HepG2 (cell line): Measurements from ENCODE around the gene CLDN7. TPM values are rescaled to one million over a fixed set of nuclear protein-coding genes. Genes with fewer than 3 reads are reported as not detected.

Experiments used
- CHCHD3 ChIP-seq: sonication (generic); formaldehyde crosslinking; IDR thresholded peaks from 2 replicates; pipeline ENCODE4 v1.8.0; 2022; ENCODE audit warnings: mild to moderate bottlenecking, missing genetic modification reagents, moderate library complexity
- HDAC1 ChIP-seq: sonication (generic); formaldehyde crosslinking; IDR thresholded peaks from 2 replicates; pipeline ENCODE4 v1.5.1; 2020; ENCODE audit warnings: mild to moderate bottlenecking, missing genetic modification reagents
- HDAC6 ChIP-seq: fragments of 200-600 bp; sonication (generic); IDR thresholded peaks from 2 replicates; pipeline ENCODE4 v1.7.0; 2017; ENCODE audit warnings: mild to moderate bottlenecking, antibody characterized with exemption, low read length, low read depth
- HNF4A ChIP-seq: sonication (generic); formaldehyde crosslinking; IDR thresholded peaks from 2 replicates; pipeline ENCODE4 v1.4.0; 2020; ENCODE audit warnings: missing genetic modification reagents
- HOXA5 ChIP-seq: sonication (generic); formaldehyde crosslinking; IDR thresholded peaks from 2 replicates; pipeline ENCODE4 v1.4.0; 2020; ENCODE audit warnings: missing genetic modification reagents
- HOXD1 ChIP-seq: sonication (generic); formaldehyde crosslinking; IDR thresholded peaks from 2 replicates; pipeline ENCODE4 v1.5.0; 2020; ENCODE audit warnings: missing genetic modification reagents
- KLF6 ChIP-seq: IDR thresholded peaks from 2 replicates; pipeline ENCODE4 v1.8.0; 2016; ENCODE audit warnings: missing biosample characterization, missing genetic modification reagents
- NFIC ChIP-seq: IDR thresholded peaks from 2 replicates; pipeline ENCODE4 v1.6.1; 2012; ENCODE audit warnings: mild to moderate bottlenecking, low read length, inconsistent platforms
- NFYB ChIP-seq: sonication (generic); formaldehyde crosslinking; IDR thresholded peaks from 2 replicates; pipeline ENCODE4 v1.4.0; 2020; ENCODE audit warnings: missing genetic modification reagents
- SNRNP70 ChIP-seq: fragments of 200-400 bp; formaldehyde crosslinking; IDR thresholded peaks from 2 replicates; pipeline ENCODE4 v1.6.1; 2017; ENCODE audit warnings: mild to moderate bottlenecking, low read depth, low read length, moderate library complexity
- SRSF9 ChIP-seq: fragments of 200-400 bp; formaldehyde crosslinking; IDR thresholded peaks from 2 replicates; pipeline ENCODE4 v1.6.1; 2018; ENCODE audit warnings: borderline replicate concordance, mild to moderate bottlenecking, low read depth, low read length; ENCODE audit not compliant: insufficient read depth, poor library complexity, severe bottlenecking
- TARDBP ChIP-seq: sonication (generic); formaldehyde crosslinking; IDR thresholded peaks from 2 replicates; pipeline ENCODE4 v1.8.0; 2022; ENCODE audit warnings: mild to moderate bottlenecking, missing genetic modification reagents
- ZFX ChIP-seq: sonication (generic); formaldehyde crosslinking; IDR thresholded peaks from 2 replicates; pipeline ENCODE4 v1.4.0; 2020; ENCODE audit warnings: mild to moderate bottlenecking, low read depth, missing genetic modification reagents, moderate library complexity
- ZNF101 ChIP-seq: sonication (generic); formaldehyde crosslinking; IDR thresholded peaks from 2 replicates; pipeline ENCODE4 v1.4.0; 2020; ENCODE audit warnings: mild to moderate bottlenecking, low read depth, missing genetic modification reagents, borderline replicate concordance
- ZNF329 ChIP-seq: sonication (generic); formaldehyde crosslinking; IDR thresholded peaks from 2 replicates; pipeline ENCODE4 v1.9.0; 2021; ENCODE audit warnings: low read depth, mild to moderate bottlenecking, missing genetic modification reagents
- ZNF607 ChIP-seq: sonication (generic); formaldehyde crosslinking; IDR thresholded peaks from 2 replicates; pipeline ENCODE4 v1.5.1; 2020; ENCODE audit warnings: missing genetic modification reagents, mild to moderate bottlenecking, borderline replicate concordance
- ZNF670 ChIP-seq: sonication (generic); formaldehyde crosslinking; IDR thresholded peaks from 2 replicates; pipeline ENCODE4 v1.8.0; 2022; ENCODE audit warnings: mild to moderate bottlenecking, missing genetic modification reagents, borderline replicate concordance
- polyA plus RNA-seq, 8 experiments: library from polyadenylated mRNA; depleted of rRNA in 3 of 8; stranded (reverse) in 7 of 8; unstranded in 1 of 8; fragments of >200 nt; fragmentation: Illumina TruSeq in 4 of 8; extraction: Trizol in 4 of 8; gene quantifications; 2 replicates each; pipeline versions ENCODE4 v1.2.1 to v1.2.3, GENCODE V29; 2011 to 2016; ENCODE audit warnings: low read depth in 4 of 8, missing spikeins in 1 of 8, mixed read lengths in 1 of 8; ENCODE audit not compliant: insufficient read depth in 1 of 8
- total RNA-seq, 5 experiments: library from RNA; depleted of rRNA; stranded (reverse); fragments of >200 nt; fragmentation: Illumina TruSeq; extraction: Trizol; gene quantifications; 2 replicates each; pipeline ENCODE4 v1.2.3, GENCODE V29; 2016; ENCODE audit warnings: low read depth in 1 of 5
- TF ChIP-seq, protein P1 (sequence below): sonication (generic); formaldehyde crosslinking; IDR thresholded peaks from 2 replicates; pipeline ENCODE4 v1.4.0; 2020; ENCODE audit warnings: mild to moderate bottlenecking, missing genetic modification reagents
- TF ChIP-seq, protein P2 (sequence below): sonication (generic); formaldehyde crosslinking; IDR thresholded peaks from 2 replicates; pipeline ENCODE4 v1.4.0; 2020; ENCODE audit warnings: mild to moderate bottlenecking, missing genetic modification reagents
- TF ChIP-seq, protein P3 (sequence below): IDR thresholded peaks from 2 replicates; pipeline ENCODE4 v1.6.1; 2016; ENCODE audit warnings: control low read depth
- TF ChIP-seq, protein P4 (sequence below), 2 experiments: sonication (generic) in 1 of 2; formaldehyde crosslinking in 1 of 2; IDR thresholded peaks; 2 replicates each; pipeline versions ENCODE4 v1.4.0 to v1.6.1; 2018 to 2020; ENCODE audit warnings: missing genetic modification reagents in 2 of 2, borderline replicate concordance in 1 of 2, low read depth in 1 of 2, mild to moderate bottlenecking in 1 of 2, missing biosample characterization in 1 of 2
- TF ChIP-seq, protein P5 (sequence below): sonication (generic); formaldehyde crosslinking; IDR thresholded peaks from 2 replicates; pipeline ENCODE4 v1.4.0; 2020; ENCODE audit warnings: missing genetic modification reagents

The CLDN7 gene
- total and polyA plus RNA-seq, 2 of the 13 experiments (the other 11 are each of a cell fraction or from before 2014, with no cell fraction given), result not detected

DNA sequence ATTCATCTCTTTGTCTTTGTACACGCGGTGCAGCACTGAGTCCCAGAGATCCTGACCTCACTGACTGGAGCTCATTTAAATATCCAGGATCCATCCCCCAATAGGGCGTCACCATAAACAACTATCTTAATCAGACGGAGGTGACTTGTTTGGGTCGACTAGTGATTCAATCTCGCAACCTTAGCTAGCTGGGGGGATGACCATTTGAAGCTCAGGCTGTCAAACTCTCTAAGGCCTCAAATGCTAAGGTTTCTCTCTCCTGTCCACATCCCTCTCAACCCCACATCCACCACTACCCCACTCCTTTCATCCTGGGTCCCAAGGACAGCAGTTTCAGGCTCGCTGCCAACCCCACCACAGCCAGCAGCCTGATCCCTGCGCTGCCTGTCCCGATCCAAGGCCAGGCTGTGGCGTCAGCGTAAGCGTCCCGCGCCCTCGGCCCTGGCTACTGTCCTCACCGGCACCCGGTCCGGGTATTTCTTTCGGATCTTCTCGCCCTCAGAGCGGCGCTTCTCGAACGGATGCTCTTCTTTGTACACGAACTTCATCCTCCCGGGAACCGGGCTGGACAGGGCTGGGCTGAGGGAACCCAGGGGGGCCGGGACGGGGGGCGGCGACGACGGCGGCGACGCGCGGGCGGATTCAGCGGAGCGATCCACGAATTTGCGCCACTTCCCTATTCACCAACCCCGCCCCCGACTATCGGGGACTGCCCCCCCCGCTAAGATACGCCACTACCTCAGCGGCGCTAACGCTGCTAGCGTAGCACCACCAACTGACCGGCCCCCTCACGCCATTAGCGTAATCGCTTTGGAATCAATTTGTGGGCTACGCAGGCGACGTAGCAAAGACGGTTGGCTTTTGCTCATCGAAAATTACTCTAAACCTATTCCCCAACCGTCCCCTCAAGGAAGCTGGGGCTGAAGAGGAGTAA is 20.2 kb downstream of the CLDN7 start, which contains the start of gene GABARAP (continued):
- TF ChIP-seq SRSF9 (no peak), ZNF329 (CRISPR knock-in tag) (peak; percentile 25; the same call in 1 of the 2 replicates), HOXA5 (CRISPR knock-in tag) (peak; percentile 85), ZNF670 (CRISPR knock-in tag) (0 out of 2 replicates have a peak, but pooled peaks have one; percentile 8), ZNF101 (0 out of 2 replicates have a peak, but pooled peaks have one; percentile 10), KLF6 (CRISPR knock-in tag) (peak; percentile 44; the same call in 1 of the 2 replicates), HDAC1 (CRISPR knock-in tag) (peak; percentile 86), NFIC (0 out of 2 replicates have a peak, but pooled peaks have one; percentile 4), CHCHD3 (CRISPR knock-in tag) (no peak), SNRNP70 (peak; percentile 89), HNF4A (peak; percentile 15), ZNF607 (CRISPR knock-in tag) (no peak), ZFX (peak; percentile 75), TARDBP (peak; percentile 47; the same call in 1 of the 2 replicates), NFYB (peak; percentile 21; the same call in 1 of the 2 replicates), HOXD1 (CRISPR knock-in tag) (0 out of 2 replicates have a peak, but pooled peaks have one; percentile 37), HDAC6 (no peak)
- TF ChIP-seq, protein P1, sequence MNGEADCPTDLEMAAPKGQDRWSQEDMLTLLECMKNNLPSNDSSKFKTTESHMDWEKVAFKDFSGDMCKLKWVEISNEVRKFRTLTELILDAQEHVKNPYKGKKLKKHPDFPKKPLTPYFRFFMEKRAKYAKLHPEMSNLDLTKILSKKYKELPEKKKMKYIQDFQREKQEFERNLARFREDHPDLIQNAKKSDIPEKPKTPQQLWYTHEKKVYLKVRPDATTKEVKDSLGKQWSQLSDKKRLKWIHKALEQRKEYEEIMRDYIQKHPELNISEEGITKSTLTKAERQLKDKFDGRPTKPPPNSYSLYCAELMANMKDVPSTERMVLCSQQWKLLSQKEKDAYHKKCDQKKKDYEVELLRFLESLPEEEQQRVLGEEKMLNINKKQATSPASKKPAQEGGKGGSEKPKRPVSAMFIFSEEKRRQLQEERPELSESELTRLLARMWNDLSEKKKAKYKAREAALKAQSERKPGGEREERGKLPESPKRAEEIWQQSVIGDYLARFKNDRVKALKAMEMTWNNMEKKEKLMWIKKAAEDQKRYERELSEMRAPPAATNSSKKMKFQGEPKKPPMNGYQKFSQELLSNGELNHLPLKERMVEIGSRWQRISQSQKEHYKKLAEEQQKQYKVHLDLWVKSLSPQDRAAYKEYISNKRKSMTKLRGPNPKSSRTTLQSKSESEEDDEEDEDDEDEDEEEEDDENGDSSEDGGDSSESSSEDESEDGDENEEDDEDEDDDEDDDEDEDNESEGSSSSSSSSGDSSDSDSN (CRISPR knock-in tag), result peak; percentile 61
- TF ChIP-seq, protein P2, sequence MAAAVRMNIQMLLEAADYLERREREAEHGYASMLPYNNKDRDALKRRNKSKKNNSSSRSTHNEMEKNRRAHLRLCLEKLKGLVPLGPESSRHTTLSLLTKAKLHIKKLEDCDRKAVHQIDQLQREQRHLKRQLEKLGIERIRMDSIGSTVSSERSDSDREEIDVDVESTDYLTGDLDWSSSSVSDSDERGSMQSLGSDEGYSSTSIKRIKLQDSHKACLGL (CRISPR knock-in tag), result peak; percentile 63; the same call in 1 of the 2 replicates
- TF ChIP-seq, protein P3, sequence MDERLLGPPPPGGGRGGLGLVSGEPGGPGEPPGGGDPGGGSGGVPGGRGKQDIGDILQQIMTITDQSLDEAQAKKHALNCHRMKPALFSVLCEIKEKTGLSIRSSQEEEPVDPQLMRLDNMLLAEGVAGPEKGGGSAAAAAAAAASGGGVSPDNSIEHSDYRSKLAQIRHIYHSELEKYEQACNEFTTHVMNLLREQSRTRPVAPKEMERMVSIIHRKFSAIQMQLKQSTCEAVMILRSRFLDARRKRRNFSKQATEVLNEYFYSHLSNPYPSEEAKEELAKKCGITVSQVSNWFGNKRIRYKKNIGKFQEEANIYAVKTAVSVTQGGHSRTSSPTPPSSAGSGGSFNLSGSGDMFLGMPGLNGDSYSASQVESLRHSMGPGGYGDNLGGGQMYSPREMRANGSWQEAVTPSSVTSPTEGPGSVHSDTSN (CRISPR knock-in tag), result no peak
- TF ChIP-seq, protein P4, sequence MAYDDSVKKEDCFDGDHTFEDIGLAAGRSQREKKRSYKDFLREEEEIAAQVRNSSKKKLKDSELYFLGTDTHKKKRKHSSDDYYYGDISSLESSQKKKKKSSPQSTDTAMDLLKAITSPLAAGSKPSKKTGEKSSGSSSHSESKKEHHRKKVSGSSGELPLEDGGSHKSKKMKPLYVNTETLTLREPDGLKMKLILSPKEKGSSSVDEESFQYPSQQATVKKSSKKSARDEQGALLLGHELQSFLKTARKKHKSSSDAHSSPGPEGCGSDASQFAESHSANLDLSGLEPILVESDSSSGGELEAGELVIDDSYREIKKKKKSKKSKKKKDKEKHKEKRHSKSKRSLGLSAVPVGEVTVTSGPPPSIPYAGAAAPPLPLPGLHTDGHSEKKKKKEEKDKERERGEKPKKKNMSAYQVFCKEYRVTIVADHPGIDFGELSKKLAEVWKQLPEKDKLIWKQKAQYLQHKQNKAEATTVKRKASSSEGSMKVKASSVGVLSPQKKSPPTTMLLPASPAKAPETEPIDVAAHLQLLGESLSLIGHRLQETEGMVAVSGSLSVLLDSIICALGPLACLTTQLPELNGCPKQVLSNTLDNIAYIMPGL (CRISPR knock-in tag; IDR thresholded peaks at IDR 0.05; ENCODE audit: borderline replicate concordance in 1 of 2, low read depth in 1 of 2), result peak in 1 of 2 experiments; percentile 48; a peak in 1 of 4 replicates
- TF ChIP-seq, protein P5, sequence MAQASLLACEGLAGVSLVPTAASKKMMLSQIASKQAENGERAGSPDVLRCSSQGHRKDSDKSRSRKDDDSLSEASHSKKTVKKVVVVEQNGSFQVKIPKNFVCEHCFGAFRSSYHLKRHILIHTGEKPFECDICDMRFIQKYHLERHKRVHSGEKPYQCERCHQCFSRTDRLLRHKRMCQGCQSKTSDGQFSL (CRISPR knock-in tag), result peak; percentile 98
